ENCODE measurements around the gene EEF2.

GRCh38 chr19:4014541-4015491 lies 29.6 kb upstream of the EEF2 start:
- TF ChIP-seq CTCF (conservative IDR thresholded peaks at IDR 0.05; ENCODE audit: low read length) (no peak), EZH2phosphoT487 (IDR thresholded peaks at IDR 0.05; ENCODE audit: borderline replicate concordance, low read depth, low read length) (no peak)
